T-helper 1 cell treated with Interleukin-12 subunit alpha and Interleukin-12 subunit beta and Interleukin-4 antibody, amounts not matched to agents 30 μg/mL and 1 μg/mL, for 36 hours (primary cell): ENCODE measurements around the gene HTR3B.
"Not testable (repeated sequence)": the region's sequence is repeated elsewhere in the genome, so short reads cannot be mapped to it uniquely, and the experiment has no call there.

Source experiments
- H3K27ac Mint-ChIP-seq: one replicate; pipeline ENCODE4 v1.8.0; 2021; ENCODE audit warnings: mild to moderate bottlenecking, mixed read lengths
- H3K27me3 Mint-ChIP-seq: one replicate; pipeline ENCODE4 v1.8.0; 2021; ENCODE audit warnings: low read depth, mixed read lengths
- H3K36me3 Mint-ChIP-seq: one replicate; pipeline ENCODE4 v1.8.0; 2021; ENCODE audit warnings: low read depth, mixed read lengths
- H3K4me1 Mint-ChIP-seq: one replicate; pipeline ENCODE4 v1.8.0; 2021; ENCODE audit warnings: low read depth, mixed read lengths
- H3K4me3 Mint-ChIP-seq: one replicate; pipeline ENCODE4 v1.8.0; 2021; ENCODE audit warnings: mild to moderate bottlenecking, moderate library complexity, mixed read lengths
- H3K9me3 Mint-ChIP-seq: one replicate; pipeline ENCODE4 v1.8.0; 2021; ENCODE audit warnings: mixed read lengths

Gene HTR3B

DNA sequence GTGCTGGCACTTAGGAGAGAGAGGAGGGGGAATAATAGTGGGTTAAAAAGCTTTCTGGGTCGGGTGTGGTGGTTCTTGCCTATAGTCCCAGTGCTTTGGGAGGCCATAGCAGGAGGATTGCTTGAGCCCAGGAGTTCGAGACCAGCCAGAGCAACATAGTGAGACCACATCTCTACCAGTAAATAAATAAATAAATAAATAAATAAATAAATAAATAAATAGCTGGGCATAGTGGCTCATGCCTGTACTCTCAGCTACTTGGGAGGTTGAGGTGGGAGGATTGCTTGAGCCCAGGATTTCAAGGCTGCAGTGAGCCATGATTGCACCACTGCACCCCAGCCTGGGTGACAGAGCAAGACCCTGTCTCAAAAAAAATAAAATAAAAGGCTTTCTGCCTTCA, 41.6 kb downstream of the HTR3B start:
- not testable (repeated sequence) for H3K27ac Mint-ChIP-seq, H3K9me3 Mint-ChIP-seq, H3K4me3 Mint-ChIP-seq, H3K4me1 Mint-ChIP-seq, H3K27me3 Mint-ChIP-seq, H3K36me3 Mint-ChIP-seq

- Mint-ChIP-seq H3K4me1 (no peaks in the 10 kb centered on the region), H3K9me3 (no peaks in the 10 kb centered on the region), H3K27me3 (peaks cover 14% of the 10 kb centered on the region), H3K36me3 (no peaks in the 10 kb centered on the region), H3K27ac (no peak overlapping the region), H3K4me3 (no peak overlapping the region)
Measured at GRCh38 chr11:113947994-113948393, 43.4 kb downstream of the HTR3B start.

GRCh38 chr11:113949891-113950290, 45.3 kb downstream of the HTR3B start:
- Mint-ChIP-seq H3K36me3 (no peaks in the 10 kb centered on the region), H3K4me1 (no peaks in the 10 kb centered on the region), H3K27ac (no peak overlapping the region), H3K9me3 (no peaks in the 10 kb centered on the region), H3K27me3 (peaks cover 24% of the 10 kb centered on the region), H3K4me3 (no peak overlapping the region)

DNA sequence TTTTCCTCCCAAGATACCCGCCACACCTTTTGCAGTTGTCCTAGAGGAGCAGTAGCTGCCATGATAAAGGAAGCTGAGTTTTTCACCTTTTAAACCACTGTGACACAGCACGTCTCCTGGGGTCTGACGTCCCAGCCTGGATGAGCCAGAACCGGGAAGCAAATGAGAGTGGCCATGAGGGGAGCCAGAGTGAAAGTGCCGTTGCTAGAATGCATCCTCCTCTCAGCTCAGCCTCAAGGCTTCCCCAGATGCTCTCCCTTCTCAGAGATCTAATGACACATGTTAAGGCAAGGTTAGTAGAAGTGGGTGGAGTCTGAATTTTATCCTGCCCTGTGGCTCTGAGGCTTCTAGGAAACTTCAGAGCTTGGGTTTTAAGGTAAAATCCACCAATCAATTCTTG, 46.9 kb downstream of the HTR3B start:
- Mint-ChIP-seq H3K27ac (no peak overlapping the region), H3K9me3 (no peaks in the 10 kb centered on the region), H3K4me3 (no peak overlapping the region), H3K27me3 (peaks cover 24% of the 10 kb centered on the region), H3K36me3 (no peaks in the 10 kb centered on the region), H3K4me1 (no peaks in the 10 kb centered on the region)

DNA sequence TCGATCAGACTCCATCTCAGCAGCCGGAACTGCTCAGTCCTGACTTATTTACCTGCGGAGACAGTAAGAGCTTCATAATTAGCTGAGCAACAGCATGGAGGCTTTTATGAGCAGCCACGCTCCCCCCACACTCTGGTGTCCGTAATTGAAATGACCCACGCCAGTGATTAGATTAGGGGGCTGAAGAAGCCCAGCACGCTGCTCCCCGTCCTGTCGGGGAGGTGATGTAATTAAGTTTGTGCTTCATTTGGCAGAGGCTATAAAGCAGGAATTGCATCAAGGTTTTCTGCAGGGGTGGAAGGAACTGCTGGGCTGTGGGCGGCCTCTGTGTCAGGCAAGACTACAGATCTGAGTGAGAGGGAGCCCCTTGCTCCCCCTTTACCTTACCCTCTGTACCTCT, 47.5 kb downstream of the HTR3B start:
- no peak overlapping the region for H3K27ac Mint-ChIP-seq
- no peak overlapping the region for H3K4me3 Mint-ChIP-seq
- no peaks in the 10 kb centered on the region for H3K36me3 Mint-ChIP-seq
- peaks cover 24% of the 10 kb centered on the region for H3K27me3 Mint-ChIP-seq
- no peaks in the 10 kb centered on the region for H3K9me3 Mint-ChIP-seq
- no peaks in the 10 kb centered on the region for H3K4me1 Mint-ChIP-seq

DNA sequence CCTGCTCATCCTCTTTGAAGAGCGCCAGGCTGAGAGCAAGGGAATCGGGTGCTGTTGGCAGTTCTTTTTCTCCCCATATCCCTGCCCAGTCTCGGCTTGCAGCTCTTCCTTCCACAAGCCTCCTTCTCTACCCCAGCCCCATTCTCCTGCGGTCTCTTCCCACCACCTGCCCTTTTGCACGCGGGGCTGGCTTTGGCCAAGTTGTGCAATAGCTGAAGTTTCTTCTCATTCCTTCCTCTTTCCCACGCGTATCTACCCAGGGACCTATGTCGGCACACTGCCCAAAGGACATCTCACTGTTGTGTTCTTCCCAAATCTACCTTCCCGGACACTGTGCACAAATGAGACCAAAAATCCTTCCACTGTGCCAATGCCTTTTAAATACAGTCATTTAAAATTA, 48.0 kb downstream of the HTR3B start:
- H3K27ac Mint-ChIP-seq: no peak overlapping the region
- no peak overlapping the region for H3K4me3 Mint-ChIP-seq
- no peaks in the 10 kb centered on the region for H3K9me3 Mint-ChIP-seq
- peaks cover 20% of the 10 kb centered on the region for H3K27me3 Mint-ChIP-seq
- no peaks in the 10 kb centered on the region for H3K4me1 Mint-ChIP-seq
- H3K36me3 Mint-ChIP-seq: no peaks in the 10 kb centered on the region

DNA sequence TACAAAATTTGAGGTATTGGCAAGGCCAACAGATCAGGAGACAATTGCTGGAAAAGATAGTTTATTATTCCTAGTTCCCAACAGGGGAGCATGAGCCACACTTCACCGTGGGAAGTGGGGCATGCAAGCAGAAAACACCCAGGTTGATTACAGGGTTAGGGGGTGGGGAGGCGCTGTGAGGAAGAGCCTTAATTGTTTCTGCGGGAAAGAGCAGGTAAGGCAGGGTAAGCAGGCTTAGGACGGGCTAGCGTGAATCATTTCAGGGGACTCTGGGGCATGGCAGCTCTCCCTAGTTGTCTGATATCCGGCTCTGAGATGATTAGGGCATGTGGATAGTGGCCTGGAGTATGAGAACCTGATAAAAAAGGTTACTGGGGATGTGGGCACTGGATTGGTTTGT, 49.6 kb downstream of the HTR3B start:
- H3K27ac Mint-ChIP-seq: no peak overlapping the region
- no peaks in the 10 kb centered on the region for H3K36me3 Mint-ChIP-seq
- no peak overlapping the region for H3K4me3 Mint-ChIP-seq
- no peaks in the 10 kb centered on the region for H3K4me1 Mint-ChIP-seq
- no peaks in the 10 kb centered on the region for H3K9me3 Mint-ChIP-seq
- H3K27me3 Mint-ChIP-seq: peaks cover 20% of the 10 kb centered on the region

- Mint-ChIP-seq H3K4me3 (no peak overlapping the region), H3K27ac (no peak overlapping the region), H3K4me1 (no peaks in the 10 kb centered on the region), H3K27me3 (peaks cover 19% of the 10 kb centered on the region), H3K9me3 (no peaks in the 10 kb centered on the region), H3K36me3 (no peaks in the 10 kb centered on the region)
Measured at GRCh38 chr11:113956986-113957385, 52.4 kb downstream of the HTR3B start.

- Mint-ChIP-seq H3K27ac (no peak overlapping the region), H3K36me3 (no peaks in the 10 kb centered on the region), H3K4me1 (no peaks in the 10 kb centered on the region), H3K4me3 (no peak overlapping the region), H3K27me3 (peaks cover 4% of the 10 kb centered on the region), H3K9me3 (no peaks in the 10 kb centered on the region)
Measured at GRCh38 chr11:113960702-113961330, 56.2 kb downstream of the HTR3B start.

DNA sequence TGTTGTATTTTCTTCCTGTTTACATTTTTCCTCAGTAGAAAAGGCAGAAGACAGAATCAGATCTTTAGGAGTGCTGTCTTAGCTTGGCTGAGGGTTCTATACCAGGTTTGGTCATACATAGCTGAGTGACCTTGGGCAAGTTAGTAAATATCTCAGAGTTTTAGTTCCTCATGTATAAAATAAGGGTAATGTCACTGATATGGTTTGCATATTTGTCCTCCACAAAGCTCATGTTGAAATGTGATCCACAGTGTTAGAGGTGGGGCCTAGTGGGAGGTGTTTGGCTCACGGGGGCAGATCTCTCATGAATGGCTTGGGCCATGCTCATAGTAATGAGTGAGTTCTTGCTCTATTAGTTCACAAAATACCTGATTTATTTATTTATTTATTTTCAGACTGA, 62.8 kb downstream of the HTR3B start:
- Mint-ChIP-seq H3K36me3 (no peaks in the 10 kb centered on the region), H3K9me3 (no peaks in the 10 kb centered on the region), H3K4me1 (no peaks in the 10 kb centered on the region), H3K27ac (no peak overlapping the region), H3K27me3 (peaks cover 10% of the 10 kb centered on the region), H3K4me3 (no peak overlapping the region)

- no peaks in the 10 kb centered on the region for H3K9me3 Mint-ChIP-seq
- no peaks in the 10 kb centered on the region for H3K4me1 Mint-ChIP-seq
- H3K27ac Mint-ChIP-seq: no peak overlapping the region
- H3K27me3 Mint-ChIP-seq: peaks cover 10% of the 10 kb centered on the region
- H3K36me3 Mint-ChIP-seq: no peaks in the 10 kb centered on the region
- no peak overlapping the region for H3K4me3 Mint-ChIP-seq
Measured at GRCh38 chr11:113971506-113972195, 67.1 kb downstream of the HTR3B start.

- no peak within 1 kb of the TSS for H3K27ac Mint-ChIP-seq
- H3K4me3 Mint-ChIP-seq: no peak within 1 kb of the TSS
- H3K27me3 Mint-ChIP-seq: peaks cover 11% of the 10 kb centered on the region
- H3K9me3 Mint-ChIP-seq: no peaks in the 10 kb centered on the region
- no peaks in the 10 kb centered on the region for H3K4me1 Mint-ChIP-seq
- no peaks in the 10 kb centered on the region for H3K36me3 Mint-ChIP-seq
Measured at GRCh38 chr11:113974741-113975470, 70.3 kb downstream of the HTR3B start, which contains the start of gene HTR3A. TSS of gene HTR3A (plus strand) at chr11:113975108. CDS start at chr11:113975326, 218 bp downstream.

GRCh38 chr11:113977071-113977490, 72.5 kb downstream of the HTR3B start:
- H3K4me1 Mint-ChIP-seq: no peaks in the 10 kb centered on the region
- H3K36me3 Mint-ChIP-seq: no peaks in the 10 kb centered on the region
- H3K27me3 Mint-ChIP-seq: peaks cover 4% of the 10 kb centered on the region
- H3K27ac Mint-ChIP-seq: no peak overlapping the region
- H3K4me3 Mint-ChIP-seq: no peak overlapping the region
- no peaks in the 10 kb centered on the region for H3K9me3 Mint-ChIP-seq

DNA sequence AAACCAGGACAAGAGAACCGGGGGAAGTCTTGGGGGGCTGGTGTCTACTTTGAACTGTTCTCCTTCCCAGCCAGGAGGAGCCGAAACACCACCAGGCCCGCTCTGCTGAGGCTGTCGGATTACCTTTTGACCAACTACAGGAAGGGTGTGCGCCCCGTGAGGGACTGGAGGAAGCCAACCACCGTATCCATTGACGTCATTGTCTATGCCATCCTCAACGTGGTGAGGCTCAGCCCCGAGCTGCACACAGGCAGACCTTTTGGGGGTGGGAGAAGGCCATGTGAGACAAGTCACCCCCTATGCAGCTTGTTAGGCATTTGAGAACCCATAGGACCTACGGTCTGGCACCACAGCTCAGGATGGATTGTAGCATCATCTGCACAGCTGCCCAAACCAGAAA, 73.1 kb downstream of the HTR3B start:
- Mint-ChIP-seq H3K27me3 (peaks cover 4% of the 10 kb centered on the region), H3K9me3 (no peaks in the 10 kb centered on the region), H3K27ac (no peak overlapping the region), H3K4me1 (no peaks in the 10 kb centered on the region), H3K36me3 (no peaks in the 10 kb centered on the region), H3K4me3 (no peak overlapping the region)

- Mint-ChIP-seq H3K4me3 (no peak overlapping the region), H3K27me3 (peaks cover 4% of the 10 kb centered on the region), H3K27ac (no peak overlapping the region), H3K36me3 (no peaks in the 10 kb centered on the region), H3K9me3 (no peaks in the 10 kb centered on the region), H3K4me1 (no peaks in the 10 kb centered on the region)
Measured at GRCh38 chr11:113979431-113979830, 74.8 kb downstream of the HTR3B start.
